Osteocyte (in vitro differentiated cells): Measurements from ENCODE around the gene NCOA3. TPM values are rescaled to one million over a fixed set of nuclear protein-coding genes. Genes with fewer than 3 reads are reported as not detected.

Experiments
- DNase-seq: peaks from one replicate; pipeline ENCODE4 v3.0.0; 2021; ENCODE audit warnings: mixed read lengths; ENCODE audit not compliant: unreplicated experiment; ENCODE audit errors: extremely low spot score
- H3K27ac Mint-ChIP-seq: one replicate; pipeline ENCODE4 v1.8.0; 2021; ENCODE audit warnings: mild to moderate bottlenecking, mixed read lengths; ENCODE audit not compliant: unreplicated experiment
- H3K27me3 Mint-ChIP-seq: one replicate; pipeline ENCODE4 v1.8.0; 2021; ENCODE audit warnings: mixed read lengths; ENCODE audit not compliant: unreplicated experiment
- H3K36me3 Mint-ChIP-seq: one replicate; pipeline ENCODE4 v1.8.0; 2021; ENCODE audit warnings: mixed read lengths; ENCODE audit not compliant: unreplicated experiment
- H3K4me1 Mint-ChIP-seq: one replicate; pipeline ENCODE4 v1.8.0; 2021; ENCODE audit warnings: mixed read lengths; ENCODE audit not compliant: unreplicated experiment
- H3K4me3 Mint-ChIP-seq: one replicate; pipeline ENCODE4 v1.8.0; 2021; ENCODE audit warnings: mild to moderate bottlenecking, moderate library complexity, mixed read lengths; ENCODE audit not compliant: unreplicated experiment
- H3K9me3 Mint-ChIP-seq: one replicate; pipeline ENCODE4 v1.8.0; 2021; ENCODE audit warnings: mixed read lengths; ENCODE audit not compliant: unreplicated experiment
- CTCF ChIP-seq: fragments of 200-600 bp; sonication (generic); IDR thresholded peaks from 2 replicates; pipeline ENCODE4 v1.5.0; 2021; ENCODE audit warnings: antibody characterized with exemption, mild to moderate bottlenecking, moderate library complexity
- total RNA-seq: library from RNA; stranded (reverse); gene quantifications from 2 replicates; pipeline ENCODE4 v1.2.1, GENCODE V29; 2021

The NCOA3 gene
- total RNA-seq, 1 donor from 2014 or later, result 75.9 TPM

GRCh38 chr20:47509104-47509661 is 7.5 kb downstream of the NCOA3 start:
- Mint-ChIP-seq H3K36me3 (peaks cover 2% of the 10 kb centered on the region), H3K9me3 (no peaks in the 10 kb centered on the region), H3K27me3 (no peaks in the 10 kb centered on the region), H3K27ac (peak overlapping the region; percentile 47), H3K4me1 (peaks cover 50% of the 10 kb centered on the region), H3K4me3 (no peak overlapping the region)
- DNase-seq, result no peak
- TF ChIP-seq CTCF, result no peak

- TF ChIP-seq CTCF, result no peak
- DNase-seq, result no peak
- no peak overlapping the region for H3K4me3 Mint-ChIP-seq
- no peaks in the 10 kb centered on the region for H3K9me3 Mint-ChIP-seq
- peaks cover 2% of the 10 kb centered on the region for H3K36me3 Mint-ChIP-seq
- no peak overlapping the region for H3K27ac Mint-ChIP-seq
- peaks cover 47% of the 10 kb centered on the region for H3K4me1 Mint-ChIP-seq
- H3K27me3 Mint-ChIP-seq, result no peaks in the 10 kb centered on the region
Measured at GRCh38 chr20:47509685-47510084, 8.0 kb downstream of the NCOA3 start.

- H3K4me1 Mint-ChIP-seq, result peaks cover 15% of the 10 kb centered on the region
- H3K27me3 Mint-ChIP-seq, result no peaks in the 10 kb centered on the region
- TF ChIP-seq CTCF, result no peak
- no peak for DNase-seq
- H3K27ac Mint-ChIP-seq, result no peak overlapping the region
- no peak overlapping the region for H3K4me3 Mint-ChIP-seq
- H3K36me3 Mint-ChIP-seq, result peaks cover 10% of the 10 kb centered on the region
- H3K9me3 Mint-ChIP-seq, result peaks cover 2% of the 10 kb centered on the region
Measured at GRCh38 chr20:47515843-47516242, 14.2 kb downstream of the NCOA3 start.

GRCh38 chr20:47521059-47521808 is 19.5 kb downstream of the NCOA3 start:
- Mint-ChIP-seq H3K9me3 (peaks cover 10% of the 10 kb centered on the region), H3K4me3 (no peak overlapping the region), H3K4me1 (peaks cover 12% of the 10 kb centered on the region), H3K27ac (no peak overlapping the region), H3K36me3 (peaks cover 25% of the 10 kb centered on the region), H3K27me3 (no peaks in the 10 kb centered on the region)
- no peak for DNase-seq
- TF ChIP-seq CTCF, result peak; percentile 33

GRCh38 chr20:47524015-47524784 is 22.5 kb downstream of the NCOA3 start:
- H3K27me3 Mint-ChIP-seq, result no peaks in the 10 kb centered on the region
- peaks cover 14% of the 10 kb centered on the region for H3K9me3 Mint-ChIP-seq
- peaks cover 13% of the 10 kb centered on the region for H3K4me1 Mint-ChIP-seq
- no peak for DNase-seq
- no peak overlapping the region for H3K4me3 Mint-ChIP-seq
- peaks cover 34% of the 10 kb centered on the region for H3K36me3 Mint-ChIP-seq
- no peak overlapping the region for H3K27ac Mint-ChIP-seq
- TF ChIP-seq CTCF, result no peak
